Measurements from ENCODE around the gene CLEC2L. TPM values are rescaled to one million over a fixed set of nuclear protein-coding genes. Genes with fewer than 3 reads are reported as not detected.

CLEC2L gene
- total RNA-seq, 1 donor from 2014 or later, result not detected

DNA sequence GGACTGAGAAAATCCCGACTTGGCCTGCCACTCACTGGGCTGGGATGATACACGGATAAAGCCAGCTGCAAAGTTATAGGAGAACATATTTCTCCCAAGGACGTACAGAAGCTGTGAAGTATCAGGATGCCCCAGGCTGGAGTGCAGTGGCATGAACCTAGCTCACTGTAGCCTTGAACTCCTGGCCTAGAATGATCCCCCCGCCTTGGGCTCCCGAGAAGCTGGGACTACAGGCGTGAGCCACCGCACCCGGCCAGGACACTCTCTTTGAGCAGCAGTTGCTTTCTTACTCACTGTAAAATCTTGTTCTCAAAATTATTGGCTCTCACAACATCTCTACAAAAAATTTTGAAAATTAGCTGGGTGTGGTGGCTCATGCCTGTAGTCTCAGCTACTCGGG, 50.4 kb downstream of the CLEC2L start:
- DNase-seq (ENCODE audit: low read depth, low spot score), result no peak

DNA sequence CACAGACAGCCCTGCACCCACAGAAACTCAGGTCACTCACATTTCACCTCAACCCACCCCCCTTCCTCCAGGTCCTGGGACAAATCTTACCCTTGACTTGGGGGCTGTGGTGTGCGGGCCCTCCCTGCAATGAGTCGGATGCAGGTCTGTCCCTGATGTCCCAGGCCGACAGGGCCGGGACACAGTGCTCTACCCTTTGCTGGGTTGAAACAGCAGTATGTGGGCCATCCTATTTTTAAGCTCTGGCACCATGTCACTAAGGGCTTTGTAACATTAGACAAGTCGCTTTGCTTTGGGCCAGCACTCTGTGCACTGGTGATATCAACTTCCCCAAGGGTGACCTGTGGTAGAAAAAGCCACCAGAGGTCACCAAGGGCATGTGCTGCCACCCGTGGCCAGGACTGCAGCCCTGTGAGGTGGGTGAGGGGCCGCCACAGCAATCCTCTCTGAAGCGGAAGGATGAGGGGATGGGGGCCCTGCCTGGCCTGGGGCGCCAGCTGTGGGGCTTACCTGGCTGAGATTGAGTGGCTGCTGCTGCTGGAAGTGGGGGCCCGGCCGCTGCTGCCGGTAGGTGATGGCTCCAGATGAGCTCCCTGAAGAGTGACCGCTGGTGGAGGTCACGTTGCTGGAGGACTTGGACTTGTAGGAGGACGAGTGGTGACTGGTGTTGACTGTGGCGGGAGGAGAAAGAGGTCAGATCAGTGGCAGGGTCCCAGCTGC, 51.3 kb downstream of the CLEC2L start:
- no peak for DNase-seq (ENCODE audit: low read depth, low spot score)

DNA sequence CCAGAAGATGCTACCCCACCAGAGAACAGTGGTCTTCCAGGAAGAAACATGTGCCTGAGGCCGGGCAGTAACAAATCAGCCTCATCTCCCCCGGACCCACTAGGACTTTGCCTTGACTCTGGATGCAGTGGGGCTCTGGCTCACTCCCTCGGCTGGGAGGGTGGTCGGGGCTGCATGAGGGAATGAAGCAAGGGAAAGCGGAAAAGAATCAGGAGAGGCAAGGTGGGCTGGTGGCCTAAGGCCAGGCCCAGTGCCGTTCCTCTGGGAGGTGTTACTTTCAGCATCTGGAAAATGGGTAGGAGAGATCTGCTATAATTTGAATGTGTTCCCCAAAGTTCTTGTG, 51.8 kb downstream of the CLEC2L start:
- no peak for DNase-seq (ENCODE audit: low read depth, low spot score)

DNA sequence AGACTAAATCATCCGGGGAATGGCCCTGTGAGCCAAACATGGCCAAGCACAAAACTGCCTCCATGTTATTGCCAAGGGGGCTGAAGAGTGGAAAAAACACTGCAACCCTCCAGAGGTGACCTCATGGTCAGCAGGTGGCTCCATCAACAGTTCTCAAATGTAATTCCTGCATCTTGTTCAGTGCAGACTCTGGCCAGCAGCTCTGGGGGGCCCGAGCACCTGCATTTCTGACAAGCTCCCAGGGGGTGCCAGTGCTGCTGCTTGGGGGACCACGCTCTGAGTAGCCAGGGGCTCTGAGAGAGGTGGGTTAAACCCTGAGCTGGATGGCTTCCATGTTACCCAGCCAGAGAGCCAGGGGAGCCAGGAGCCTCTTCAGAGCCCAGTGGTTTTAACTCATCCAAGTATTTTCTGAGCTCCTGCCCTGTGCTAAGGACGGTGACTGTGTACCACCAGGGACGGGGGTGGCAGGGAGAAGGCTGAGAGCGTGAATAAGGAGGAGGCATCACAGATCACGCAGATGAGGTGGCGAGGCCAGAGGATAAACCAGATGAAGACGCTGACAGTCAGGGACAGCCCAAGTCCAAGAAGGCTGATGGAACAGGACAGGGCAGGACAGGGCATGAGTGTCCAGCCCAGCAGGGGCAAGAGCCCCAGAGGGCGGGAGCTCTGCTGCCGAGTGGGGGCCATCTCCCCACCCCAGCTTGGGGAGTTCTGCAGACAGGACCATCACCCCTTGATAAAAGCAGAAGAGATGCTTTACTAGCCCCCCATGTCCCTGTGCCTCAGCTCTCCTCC, 52.9 kb downstream of the CLEC2L start:
- DNase-seq (ENCODE audit: low read depth, low spot score), result no peak

DNA sequence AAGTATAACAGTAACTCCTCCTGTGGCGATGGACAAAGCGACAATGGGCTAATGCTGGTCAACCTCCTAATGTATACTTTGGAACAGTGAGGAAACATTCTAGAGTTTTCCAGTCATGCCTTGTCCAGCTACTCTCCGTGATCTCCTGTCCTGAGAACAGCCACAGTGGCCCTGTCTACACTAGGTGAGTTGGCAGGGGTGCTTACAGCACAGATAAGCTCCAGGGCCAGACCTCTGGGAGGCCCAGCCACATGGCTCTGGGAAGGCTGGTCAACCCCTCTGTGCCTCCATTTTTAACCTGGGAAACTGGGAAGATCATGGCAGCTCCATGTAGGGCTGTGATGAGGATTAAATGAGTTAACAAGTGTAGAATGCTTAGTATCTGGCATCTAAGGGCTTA, 57.0 kb downstream of the CLEC2L start:
- DNase-seq (ENCODE audit: low read depth, low spot score), result no peak

DNA sequence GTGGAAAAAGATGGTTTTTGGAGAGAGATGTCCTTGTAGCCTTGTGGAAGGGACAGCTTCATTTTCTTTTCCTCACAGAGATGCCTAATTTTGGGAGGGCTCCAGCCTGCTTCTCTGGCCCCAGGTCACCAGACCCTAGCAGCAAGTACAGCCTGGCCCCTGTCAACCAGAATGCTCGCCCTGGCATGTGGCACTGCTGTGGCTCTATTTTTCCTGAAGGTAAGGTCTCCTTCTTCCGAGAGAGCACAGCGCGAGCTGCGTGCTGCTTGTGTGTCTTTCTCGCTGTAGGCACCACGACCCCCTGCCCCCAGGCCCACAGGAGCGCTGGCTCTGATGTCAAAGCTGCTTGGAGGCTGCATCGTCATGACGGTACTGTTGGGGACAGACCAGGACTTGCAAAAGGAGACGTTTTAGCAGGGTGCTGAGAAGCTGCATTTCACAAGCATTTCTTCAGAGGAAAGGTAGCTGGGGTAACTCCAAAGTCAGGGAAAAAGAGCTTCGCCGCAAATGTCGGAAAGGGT, 58.7 kb downstream of the CLEC2L start:
- DNase-seq (ENCODE audit: low read depth, low spot score), result no peak

DNA sequence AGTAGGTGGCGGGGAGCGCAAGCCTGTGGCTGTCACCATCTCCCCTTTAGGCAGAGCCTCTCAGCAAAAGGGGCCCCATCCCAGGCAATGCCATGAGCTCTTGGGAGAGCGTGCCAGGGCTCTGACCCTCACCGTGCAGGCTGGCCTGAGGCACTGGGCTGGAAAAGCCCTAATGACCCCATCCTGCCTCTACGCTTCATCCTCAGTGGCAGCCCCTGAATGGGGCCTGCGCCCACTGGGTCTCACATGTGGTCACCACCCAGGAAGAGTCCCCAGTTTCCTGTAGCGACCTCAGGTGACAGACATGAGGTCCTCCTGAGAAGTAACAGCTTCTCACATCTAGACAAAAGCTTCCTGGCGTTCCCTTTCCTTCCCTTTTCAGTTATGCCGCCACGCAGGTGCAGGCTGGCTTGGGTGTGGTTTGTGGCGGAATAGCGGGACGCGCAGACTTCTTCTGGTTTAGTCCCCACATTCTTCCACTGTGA, 59.2 kb downstream of the CLEC2L start:
- DNase-seq (ENCODE audit: low read depth, low spot score), result no peak

DNA sequence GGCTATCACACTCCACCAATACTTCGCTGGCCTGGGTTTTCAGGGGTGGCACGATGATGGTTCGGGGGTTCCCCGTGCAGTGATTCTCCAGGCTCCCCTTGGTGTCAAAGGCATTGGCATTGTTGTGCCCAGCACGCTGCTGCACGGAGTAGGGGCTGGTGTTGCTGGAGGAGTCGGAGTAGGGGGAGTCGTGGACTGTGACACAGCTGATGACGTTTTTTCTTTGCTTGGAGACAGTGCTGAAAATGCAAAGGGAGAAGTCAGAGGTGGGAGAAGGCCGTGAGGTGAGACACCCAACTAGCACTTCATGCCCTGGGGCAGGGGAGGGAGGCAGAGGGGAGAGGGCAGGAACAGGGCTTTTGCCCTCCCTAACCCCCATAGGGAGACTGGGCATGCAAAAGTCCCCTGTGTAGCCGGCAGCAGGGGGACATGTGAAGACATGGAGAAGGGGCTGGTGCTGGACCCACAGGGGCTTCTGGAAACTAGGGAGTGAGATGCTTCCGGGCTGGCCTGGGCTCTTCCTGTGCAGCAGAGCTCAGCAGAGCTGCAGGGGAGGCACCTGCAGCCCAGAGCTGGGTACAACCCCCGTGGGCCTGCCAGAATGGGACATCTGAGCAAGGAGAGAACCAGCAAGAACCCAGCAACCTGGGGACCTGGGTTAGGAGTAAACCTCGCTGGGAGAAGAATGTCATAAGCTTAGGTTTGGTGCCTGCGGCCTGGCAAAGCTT, 60.5 kb downstream of the CLEC2L start:
- no peak for DNase-seq (ENCODE audit: low read depth, low spot score)

DNA sequence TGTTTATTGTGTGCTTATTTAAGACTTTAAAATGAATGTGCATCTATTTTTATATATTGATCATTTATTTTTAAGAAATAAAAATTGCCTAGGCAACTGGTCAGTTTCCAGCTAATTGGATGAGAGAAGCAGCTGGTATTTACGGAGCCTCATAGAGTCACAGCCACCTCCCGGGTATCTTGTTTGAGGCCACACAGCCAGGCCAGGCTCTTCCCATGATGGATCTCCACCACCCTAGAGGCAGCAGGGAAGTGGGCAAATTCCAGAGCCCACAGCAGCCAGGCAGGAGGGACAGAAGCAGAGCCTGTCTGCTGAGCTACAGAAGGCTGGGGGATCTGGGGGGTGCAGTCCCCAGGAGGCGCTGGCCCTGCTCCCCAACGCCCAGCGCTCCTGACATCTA, 61.6 kb downstream of the CLEC2L start:
- DNase-seq (ENCODE audit: low read depth, low spot score), result no peak

DNA sequence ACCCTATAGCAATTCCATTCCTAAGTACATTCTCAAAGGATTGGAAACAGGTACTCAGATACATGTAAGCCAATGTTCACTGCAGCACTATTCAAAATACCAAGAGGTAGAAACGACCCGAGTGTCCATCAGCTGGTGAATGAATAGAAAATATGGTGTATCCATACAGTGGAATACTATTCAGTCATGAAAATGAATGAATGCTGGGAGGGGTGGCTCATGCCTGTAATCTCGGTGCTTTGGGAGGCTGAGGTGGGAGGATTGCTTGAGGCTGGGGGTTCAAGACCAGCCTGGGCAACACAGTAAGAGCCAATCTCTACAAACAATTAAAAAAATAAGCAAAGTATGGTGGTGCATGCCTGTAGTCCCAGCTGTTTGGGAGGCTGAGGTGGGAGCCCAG, 62.8 kb downstream of the CLEC2L start:
- DNase-seq (ENCODE audit: low read depth, low spot score), result no peak

DNA sequence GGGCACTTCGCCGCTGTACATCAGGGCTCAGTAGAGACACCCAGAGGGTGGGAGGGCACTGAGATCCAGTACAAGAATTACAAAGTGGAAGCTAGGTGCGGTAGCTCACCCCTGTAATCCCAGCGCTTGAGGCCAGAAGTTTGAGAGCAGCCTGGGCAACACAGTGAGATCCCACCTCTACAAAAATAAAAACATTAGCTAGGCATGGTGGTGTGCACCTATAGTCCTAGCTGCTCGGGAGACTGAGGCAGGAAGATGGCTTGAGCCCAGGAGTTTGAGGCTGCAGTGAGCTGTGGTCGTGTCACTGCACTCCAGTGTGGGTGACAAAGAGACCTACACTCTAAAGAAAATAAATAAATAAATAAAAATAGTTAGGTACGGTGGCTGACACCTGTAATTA, 64.0 kb downstream of the CLEC2L start:
- no peak for DNase-seq (ENCODE audit: low read depth, low spot score)

DNA sequence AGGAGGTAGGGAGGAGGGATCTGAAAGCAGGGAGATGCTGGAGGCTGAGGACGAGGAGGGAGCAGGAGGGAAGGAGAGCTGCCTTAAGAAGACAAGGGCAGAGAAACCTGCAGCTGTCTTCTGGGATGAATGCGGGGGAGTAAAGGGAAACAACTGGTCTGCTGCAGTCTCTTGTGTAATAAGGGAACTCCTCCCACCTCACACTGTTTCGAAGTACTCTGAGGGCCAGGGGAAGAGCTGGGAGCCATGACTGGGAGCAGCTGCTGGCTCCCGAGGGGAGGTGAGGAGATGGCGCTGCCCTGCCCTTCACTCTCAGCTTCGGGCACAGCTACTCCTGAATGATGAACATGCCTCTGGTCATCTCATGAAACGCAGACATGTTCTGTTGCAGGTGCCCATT, 65.1 kb downstream of the CLEC2L start:
- no peak for DNase-seq (ENCODE audit: low read depth, low spot score)

DNA sequence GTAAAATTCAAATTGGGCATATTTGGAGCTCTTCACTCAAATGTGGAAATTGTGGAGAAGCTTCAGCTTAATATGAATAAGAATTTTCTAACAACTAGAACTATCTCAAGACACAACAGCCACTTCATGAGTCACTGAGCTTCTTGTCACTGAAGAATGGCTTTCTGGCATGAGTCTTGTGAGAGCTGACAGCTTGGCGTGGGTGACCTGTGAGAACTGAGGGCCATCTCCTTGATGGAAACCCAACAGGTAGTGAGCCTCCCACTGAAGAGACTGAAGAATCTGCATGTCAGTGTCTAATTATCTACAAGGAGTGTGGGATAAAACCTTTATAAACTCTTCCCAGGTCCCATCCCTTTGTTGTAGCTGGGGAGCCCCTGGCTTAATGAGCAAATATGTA, 66.0 kb downstream of the CLEC2L start:
- DNase-seq (ENCODE audit: low read depth, low spot score), result no peak

DNA sequence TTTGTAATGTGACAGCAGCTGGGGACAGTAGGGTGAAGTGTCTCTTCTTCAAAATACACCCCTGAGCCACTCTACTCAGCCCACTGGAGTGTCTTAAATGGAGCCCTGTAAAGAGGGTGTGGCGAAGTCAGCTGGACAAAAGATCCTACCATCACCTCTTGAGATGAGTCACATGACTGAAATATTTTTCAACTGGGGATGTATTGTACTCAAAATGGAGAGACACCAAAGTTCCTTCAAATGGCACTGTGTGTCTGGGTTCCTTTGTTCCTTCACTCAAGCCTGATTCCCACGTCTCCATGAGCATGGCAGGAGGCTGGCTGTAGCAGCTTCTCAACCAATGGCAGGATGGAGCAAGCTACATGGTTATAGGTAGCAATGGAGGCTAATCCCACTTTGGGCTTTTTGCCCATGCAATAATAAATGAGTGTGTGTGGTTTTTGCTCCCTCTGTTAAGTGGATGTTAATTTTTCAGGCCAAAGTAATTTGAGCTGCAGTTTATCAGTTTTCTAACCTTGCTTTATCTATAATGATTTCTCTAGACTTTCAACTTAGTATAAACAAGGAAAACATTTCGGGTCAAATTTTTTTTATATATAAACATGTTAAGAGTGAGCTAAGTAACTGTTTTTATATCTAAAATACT, 68.2 kb downstream of the CLEC2L start:
- no peak for DNase-seq (ENCODE audit: low read depth, low spot score)

DNA sequence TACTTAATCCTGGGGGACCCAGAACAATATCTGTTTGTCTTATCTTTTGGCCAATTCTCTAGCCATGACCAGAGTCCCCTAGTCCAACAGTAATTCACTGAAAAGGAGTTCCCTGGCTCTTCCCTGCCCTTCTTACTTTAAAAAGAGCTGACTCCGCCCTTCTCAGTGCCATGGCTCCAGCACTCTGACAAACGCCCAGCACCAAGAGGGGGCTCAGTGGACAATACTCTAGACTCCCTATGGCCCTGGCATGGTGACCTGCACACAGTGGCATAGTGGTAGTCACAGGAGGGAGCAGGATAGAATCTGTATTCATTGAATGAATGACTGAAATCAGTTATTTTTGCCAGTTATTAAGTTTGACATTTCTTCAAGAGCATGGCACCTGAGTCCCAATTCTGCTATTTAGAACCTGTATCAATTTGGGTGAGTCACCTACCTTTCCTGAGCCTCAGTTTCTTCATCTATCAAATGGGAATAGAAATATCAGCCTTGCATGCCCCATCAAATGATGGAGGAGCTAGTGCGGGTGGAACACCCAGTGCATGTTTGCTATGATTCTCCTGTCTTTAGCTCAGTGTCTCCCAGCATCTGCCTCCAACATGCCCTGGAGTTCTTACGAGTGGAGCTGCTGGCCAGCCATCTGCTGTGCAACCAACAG, 69.4 kb downstream of the CLEC2L start:
- no peak for DNase-seq (ENCODE audit: low read depth, low spot score)

DNA sequence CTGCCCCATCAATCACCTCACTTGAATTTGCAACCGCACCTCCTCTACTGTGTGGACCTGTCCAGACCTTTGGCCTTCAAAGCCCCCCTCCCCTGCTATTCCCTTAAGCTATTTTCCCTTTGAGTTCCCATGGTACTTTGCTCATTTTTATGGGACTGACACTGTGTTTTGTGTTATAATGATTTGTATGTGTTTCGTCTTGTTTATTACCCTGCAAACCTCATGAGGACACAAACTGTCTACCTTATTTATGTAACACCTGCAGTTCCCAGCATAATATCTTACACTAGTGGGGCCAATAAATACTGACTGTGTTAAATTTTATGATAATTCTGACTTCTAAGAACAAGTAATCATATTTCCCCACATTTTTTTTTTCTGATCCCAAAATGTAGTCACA, 70.6 kb downstream of the CLEC2L start:
- DNase-seq (ENCODE audit: low read depth, low spot score), result no peak

Other genes with a start within 250 kb of the CLEC2L start
- gene FMC1, start 182.3 kb upstream of the CLEC2L start, total RNA-seq, result 6.7 and 10.0 TPM in 2 replicates
- gene LUC7L2, start 163.8 kb upstream of the CLEC2L start, total RNA-seq, result 33.0 and 47.8 TPM in 2 replicates
- gene KLRG2, start 40.0 kb upstream of the CLEC2L start, total RNA-seq, result 0.07 TPM in 1 of 2 replicates, not detected in the other